Heart left ventricle (tissue), 16 donors: ENCODE results near the gene CD4. TPM values are rescaled to one million over a fixed set of nuclear protein-coding genes. Genes with fewer than 3 reads are reported as not detected.

Experiments used
- ATAC-seq, 4 donors: fragments of 200-7000 bp; cut with Tn5 transposase; one replicate each; pipeline ENCODE4 v1.9.1; 2020 to 2022; ENCODE audit warnings: moderate library complexity in 4 of 4, mild to moderate bottlenecking in 3 of 4, moderate number of reproducible peaks in 1 of 4
- DNase-seq, 5 donors: peaks; one replicate each; pipeline ENCODE4 v3.0.0-alpha.2; 2020
- H3K27ac ChIP-seq, 12 donors: fragments of 200-600 bp; sonication (generic) in 4 of 12; one replicate each; pipeline versions ENCODE4 v1.5.0 to v1.8.0; 2016 to 2022; ENCODE audit warnings: mild to moderate bottlenecking in 2 of 12
- H3K27me3 ChIP-seq, 9 donors: fragments of 200-600 bp; sonication (generic) in 2 of 9; one replicate each; pipeline versions ENCODE4 v1.5.1 to v1.8.0; 2016 to 2022; ENCODE audit warnings: mild to moderate bottlenecking in 3 of 9
- H3K36me3 ChIP-seq, 9 donors: fragments of 200-600 bp; sonication (generic) in 2 of 9; one replicate each; pipeline versions ENCODE4 v1.5.0 to v1.8.0; 2018 to 2022; ENCODE audit warnings: mild to moderate bottlenecking in 2 of 9
- H3K4me1 ChIP-seq, 12 donors: fragments of 200-600 bp; sonication (generic) in 4 of 12; one replicate each; pipeline versions ENCODE4 v1.5.0 to v1.8.0; 2016 to 2022; ENCODE audit warnings: mild to moderate bottlenecking in 3 of 12
- H3K4me3 ChIP-seq, 12 donors: fragments of 200-600 bp; sonication (generic) in 4 of 12; one replicate each; pipeline versions ENCODE4 v1.5.0 to v1.8.0; 2017 to 2022; ENCODE audit warnings: mild to moderate bottlenecking in 9 of 12, moderate library complexity in 4 of 12
- H3K9me3 ChIP-seq, 12 donors: fragments of 200-600 bp; sonication (generic) in 4 of 12; one replicate each; pipeline versions ENCODE4 v1.5.0 to v1.8.0; 2016 to 2022; ENCODE audit warnings: mild to moderate bottlenecking in 1 of 12
- CTCF ChIP-seq, 12 donors: fragments of 200-600 bp; sonication (generic) in 4 of 12; IDR thresholded peaks; one replicate each; pipeline versions ENCODE4 v1.5.0 to v1.8.0; 2018 to 2022; ENCODE audit warnings: antibody characterized with exemption in 12 of 12, mild to moderate bottlenecking in 5 of 12
- POLR2A ChIP-seq, 2 donors: fragments of 450-650 bp; IDR thresholded peaks; one replicate each; pipeline ENCODE4 v1.6.1; 2017; ENCODE audit warnings: antibody characterized with exemption in 2 of 2, mild to moderate bottlenecking in 2 of 2, moderate library complexity in 2 of 2
- WGBS, 4 donors: extraction: QIAGEN DNeasy Blood & Tissue Kit in 2 of 4; methylation state at CpG; one replicate each; pipeline versions ENCODE4 v1.1.5 to v1.1.7; 2013 to 2018; 5-methylcytosine and 5-hydroxymethylcytosine counted together
- intact Hi-C, 10 donors: fragments of 100-400 bp; cut with DNase I; formaldehyde crosslinking; loops; one replicate each; pipeline versions ENCODE4 v1.11.1 to v1.14.2; 2022
- polyA plus RNA-seq, 2 donors: library from polyadenylated mRNA; stranded (reverse); fragments of 200-250 nt; gene quantifications; one replicate each; pipeline ENCODE4 v1.2.3, GENCODE V29; 2013
- total RNA-seq, 9 donors: library from RNA; depleted of rRNA in 2 of 9; stranded (reverse); fragments of >200 nt in 2 of 9; fragmentation: NEBNext Ultra II Directional in 3 of 9; extraction: Animal tissue kit (Norgen Biotek cat#: 25700) in 3 of 9; gene quantifications; one replicate each; pipeline versions ENCODE4 v1.1.0 to v1.2.4, GENCODE V29; 2016 to 2023
- donor health status: ischemic (EF 13 %, LVEDD 7.1; RV severe dilation, severe dysfunction).
- donor health status: healthy with polysubstance abuse.
- donor health status: DM: no; HTN: yes; CAD: no.
- donor health status: DM: no; HTN: no; CAD: no.
- donor health status: ischemic (EF 25% LVEDD 6.9; RV normal size, moderate dysfunction).
- donor health status: ischemic (EF 25% LVEDD 5.7; RV mildly dilated, moderate dysfunction).
- donor health status: healthy.
- donor health status: DM: yes; HTN: yes; CAD: no.
- donor health status: ischemic (EF 35%, LVEDD 5.7; RV mildly dilated, moderate dysfunction).
- donor health status: nonischemic (EF 11% LVEDD 7.7; RV severe dilation, severe dysfunction).
- donor health status: DM: yes; HTN: yes; CAD: no.
- donor health status: PGD.
- donor health status: ischemic (EF 29% LVEDD 5.4; RV normal size, mild dysfunction).
- donor health status: nonischemic (EF 23%, LVEDD 6.1; RV moderate dilation, normal function).

Gene CD4
- total and polyA plus RNA-seq, 11 donors, result 1.1 to 71.9 (median 4.6) TPM

GRCh38 chr12:6842075-6842474, 52.7 kb downstream of the CD4 start:
- DNase-seq (no peak), ATAC-seq (no peak)
- intact Hi-C loops, result no loop called here
- Histone ChIP-seq H3K4me1 (peaks cover 0 to 16% (median 3%) of the 10 kb centered on the region in 12 donors), H3K9me3 (no peaks in the 10 kb centered on the region), H3K36me3 (peaks cover 0 to 84% (median 59%) of the 10 kb centered on the region in 9 donors), H3K4me3 (no peak overlapping the region), H3K27ac (no peak overlapping the region), H3K27me3 (no peaks in the 10 kb centered on the region)
- WGBS, 4 donors, result 91 to 95% (median 94%) methylated on average over 4 of the region's 4 CpGs
- no peak for TF ChIP-seq CTCF (IDR thresholded peaks at IDR 0.05)
- TF ChIP-seq POLR2A (IDR thresholded peaks at IDR 0.05), result no peak

GRCh38 chr12:6843118-6843902, 54.0 kb downstream of the CD4 start:
- intact Hi-C loops, result no loop called here
- Histone ChIP-seq H3K4me1 (peaks cover 0 to 16% (median 3%) of the 10 kb centered on the region in 12 donors), H3K9me3 (no peaks in the 10 kb centered on the region), H3K27me3 (no peaks in the 10 kb centered on the region), H3K27ac (no peak overlapping the region), H3K36me3 (peaks cover 0 to 82% (median 50%) of the 10 kb centered on the region in 9 donors), H3K4me3 (no peak overlapping the region)
- DNase-seq (no peak), ATAC-seq (no peak)
- 62 to 73% (median 69%) methylated on average over 13 to 16 of the region's 16 CpGs for WGBS, 4 donors
- TF ChIP-seq CTCF (IDR thresholded peaks at IDR 0.05) (no peak), POLR2A (IDR thresholded peaks at IDR 0.05) (no peak)

GRCh38 chr12:6845395-6845794, 56.1 kb downstream of the CD4 start:
- 85 to 93% (median 92%) methylated on average over 16 to 17 of the region's 17 CpGs for WGBS, 4 donors
- no peak overlapping the region for H3K4me3 ChIP-seq
- H3K9me3 ChIP-seq, result no peaks in the 10 kb centered on the region
- intact Hi-C loops, result no loop called here
- no peaks in the 10 kb centered on the region for H3K27me3 ChIP-seq
- ATAC-seq, result no peak
- H3K36me3 ChIP-seq, result peaks cover 0 to 78% (median 41%) of the 10 kb centered on the region in 9 donors
- DNase-seq, result no peak
- H3K4me1 ChIP-seq, result peaks cover 0 to 9% (median 1%) of the 10 kb centered on the region in 12 donors
- TF ChIP-seq CTCF (IDR thresholded peaks at IDR 0.05) (no peak), POLR2A (IDR thresholded peaks at IDR 0.05) (no peak)
- H3K27ac ChIP-seq, result no peak overlapping the region

GRCh38 chr12:6846316-6846869, 57.1 kb downstream of the CD4 start:
- Histone ChIP-seq H3K9me3 (no peaks in the 10 kb centered on the region), H3K27ac (no peak overlapping the region), H3K27me3 (no peaks in the 10 kb centered on the region), H3K4me1 (peaks cover 0 to 9% (median 4%) of the 10 kb centered on the region in 12 donors), H3K4me3 (no peak overlapping the region), H3K36me3 (peaks cover 0 to 78% (median 41%) of the 10 kb centered on the region in 9 donors)
- 87 to 89% (median 89%) methylated on average over 7 of the region's 7 CpGs for WGBS, 4 donors
- TF ChIP-seq POLR2A (IDR thresholded peaks at IDR 0.05) (no peak), CTCF (IDR thresholded peaks at IDR 0.05) (no peak)
- DNase-seq (no peak), ATAC-seq (no peak)
- intact Hi-C loops, result no loop called here
